ENCODE results near the gene FRYL.
"Not testable (repeated sequence)": the region's sequence is repeated elsewhere in the genome, so short reads cannot be mapped to it uniquely, and the experiment has no call there.

The FRYL gene

GRCh38 chr4:48779998-48780864, at the start of gene FRYL:
Gene FRYL (minus strand): TSS chr4:48780279. CDS start chr4:48634410, 145,869 bp downstream.
- TF ChIP-seq CTCF (IDR thresholded peaks at IDR 0.05; ENCODE audit: low read depth, low read length), result no peak
- DNase-seq (ENCODE audit: extremely low read depth, low read depth), result peak; percentile 99

DNA sequence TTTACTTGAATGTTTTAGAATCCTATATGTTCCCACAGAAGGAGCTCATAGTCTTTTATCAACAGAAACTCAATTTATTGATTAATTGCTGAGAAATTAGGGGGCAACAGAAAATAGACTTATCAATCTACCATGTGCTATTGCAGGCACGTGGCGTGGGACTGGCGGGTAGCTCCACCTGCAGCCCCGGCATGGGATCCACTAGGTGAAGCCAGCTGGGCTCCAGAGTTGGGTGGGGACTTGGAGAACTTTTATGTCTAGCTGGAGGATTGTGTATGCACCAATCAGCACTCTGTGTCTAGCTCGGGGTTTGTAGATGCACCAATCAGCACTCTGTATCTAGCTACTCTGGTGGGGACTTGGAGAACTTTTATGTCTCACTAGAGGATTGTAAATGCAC, 47.5 kb upstream of the FRYL start:
- DNase-seq (ENCODE audit: extremely low read depth, low read depth), result no peak
- no peak for TF ChIP-seq CTCF (IDR thresholded peaks at IDR 0.05; ENCODE audit: low read depth, low read length)

- DNase-seq (ENCODE audit: extremely low read depth, low read depth), result not testable (repeated sequence)
These were observed 41.4 kb upstream of the FRYL start for GRCh38 chr4:48821431-48821830.

- no peak for DNase-seq (ENCODE audit: extremely low read depth, low read depth)
- no peak for TF ChIP-seq CTCF (IDR thresholded peaks at IDR 0.05; ENCODE audit: low read depth, low read length)
These were observed 36.9 kb upstream of the FRYL start for GRCh38 chr4:48816971-48817370.

DNA sequence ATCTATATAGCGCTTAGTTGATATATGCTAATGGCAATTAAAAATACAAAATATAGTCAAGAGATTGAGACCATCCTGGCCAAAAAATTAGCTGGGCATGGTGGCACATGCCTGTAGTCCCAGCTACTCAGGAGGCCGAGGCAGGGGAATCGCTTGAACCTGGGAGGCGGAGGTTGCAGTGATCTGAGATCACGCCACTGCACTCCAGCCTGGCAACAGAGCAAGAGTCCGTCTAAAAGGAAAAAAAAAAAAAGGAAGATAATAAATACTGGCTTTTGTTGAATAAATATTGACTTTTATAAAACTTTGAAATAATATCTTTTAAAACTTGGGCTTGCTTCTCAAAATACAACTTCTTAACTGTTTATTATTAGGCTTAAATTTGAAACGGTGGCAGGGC, 36.2 kb upstream of the FRYL start:
- DNase-seq (ENCODE audit: extremely low read depth, low read depth), result not testable (repeated sequence)

DNA sequence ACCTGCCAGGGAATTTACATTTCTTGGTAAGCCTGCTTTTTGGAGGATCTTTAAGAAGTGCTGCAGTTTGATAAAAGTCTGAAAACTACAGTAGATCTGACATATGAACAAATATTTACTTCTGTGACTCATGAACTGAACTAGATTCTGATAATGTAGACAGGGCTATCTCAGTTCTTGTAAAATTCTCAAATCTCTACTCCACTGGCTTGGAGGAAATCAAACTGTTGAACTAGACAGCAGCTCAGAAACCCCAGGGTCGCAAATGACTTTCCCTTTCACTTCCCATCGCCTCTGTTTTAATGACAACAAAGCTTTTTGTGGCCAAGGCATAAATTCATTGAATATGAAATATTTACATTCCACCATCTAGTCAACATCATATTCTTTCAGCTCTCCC, 35.4 kb upstream of the FRYL start:
- no peak for TF ChIP-seq CTCF (IDR thresholded peaks at IDR 0.05; ENCODE audit: low read depth, low read length)
- DNase-seq (ENCODE audit: extremely low read depth, low read depth), result no peak

DNA sequence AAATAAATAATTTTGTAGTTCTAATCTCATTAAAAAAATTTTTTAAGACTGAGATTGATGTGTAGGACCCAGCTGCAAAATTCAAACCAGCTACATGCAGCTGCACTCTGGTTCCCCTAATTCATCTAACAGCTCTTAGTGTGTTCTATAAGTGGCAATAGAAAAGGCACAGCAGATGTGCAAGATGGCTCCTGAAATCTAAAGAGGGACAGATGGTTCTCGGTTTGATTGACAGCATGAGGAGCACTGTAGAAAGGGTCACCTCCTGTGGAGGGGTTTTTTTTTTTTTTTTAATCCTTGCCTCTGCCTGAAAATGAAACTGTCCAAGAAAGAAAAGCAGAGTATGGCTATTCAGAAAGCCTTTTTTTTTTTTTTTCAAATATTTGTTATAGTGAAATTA, 33.9 kb upstream of the FRYL start:
- no peak for TF ChIP-seq CTCF (IDR thresholded peaks at IDR 0.05; ENCODE audit: low read depth, low read length)
- no peak for DNase-seq (ENCODE audit: extremely low read depth, low read depth)

DNA sequence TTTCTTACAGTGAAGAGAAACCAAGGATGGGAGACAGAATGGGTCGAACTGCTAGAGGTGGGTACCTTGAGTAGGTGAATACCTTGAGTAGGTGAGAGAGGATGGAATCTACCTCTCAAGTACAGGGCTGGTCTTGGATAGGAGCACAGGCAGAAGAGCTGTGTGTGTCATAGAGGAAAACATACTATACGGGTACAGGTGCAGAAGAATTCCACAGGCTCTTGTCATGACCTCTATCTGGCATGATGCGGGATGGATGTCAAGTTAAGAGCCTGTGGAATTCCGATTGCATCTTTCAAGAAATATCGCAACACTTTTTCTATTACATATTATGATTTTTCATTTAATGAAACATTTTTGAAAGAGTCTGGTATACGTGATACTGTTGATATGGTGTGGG, 32.8 kb upstream of the FRYL start:
- no peak for TF ChIP-seq CTCF (IDR thresholded peaks at IDR 0.05; ENCODE audit: low read depth, low read length)
- no peak for DNase-seq (ENCODE audit: extremely low read depth, low read depth)

Measured in AG09319 (cell line).